GM19452 (cell line): ENCODE data around the gene SOX5.
"Not testable (repeated sequence)": the region's sequence is repeated elsewhere in the genome, so short reads cannot be mapped to it uniquely, and the experiment has no call there.

Experiments used
- ATAC-seq: cut with Tn5 transposase; IDR thresholded peaks from one replicate; pipeline ENCODE4 v1.9.1; 2021; ENCODE audit not compliant: unreplicated experiment

SOX5 gene

GRCh38 chr12:23760495-23760894 is 189.0 kb downstream of the SOX5 start:
- ATAC-seq: no peak

GRCh38 chr12:23758608-23759007 is 190.9 kb downstream of the SOX5 start:
- no peak for ATAC-seq

GRCh38 chr12:23757541-23757962 is 191.9 kb downstream of the SOX5 start:
- no peak for ATAC-seq

DNA sequence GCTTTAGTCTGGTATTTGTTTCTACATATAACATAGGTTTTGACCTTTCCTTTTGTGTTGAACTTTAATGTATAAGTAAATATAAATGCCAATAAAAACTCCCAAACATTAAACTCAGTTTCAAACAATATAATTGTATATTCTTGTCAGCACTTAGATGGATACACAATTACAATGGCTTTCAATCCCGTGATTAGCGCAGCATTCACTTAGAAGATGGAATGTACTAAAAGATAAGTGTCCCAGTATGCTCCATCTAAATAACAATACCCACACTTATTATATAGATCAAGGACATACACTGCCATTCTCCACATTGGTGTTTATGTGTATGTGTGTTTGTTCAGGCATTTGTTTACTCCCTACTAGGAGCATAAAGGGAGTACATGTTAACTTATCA is 193.1 kb downstream of the SOX5 start:
- ATAC-seq: no peak

GRCh38 chr12:23753628-23754365 is 195.7 kb downstream of the SOX5 start:
- ATAC-seq: no peak

- no peak for ATAC-seq
Observed at GRCh38 chr12:23752245-23752644, 197.2 kb downstream of the SOX5 start.

GRCh38 chr12:23751641-23752040 is 197.8 kb downstream of the SOX5 start:
- no peak for ATAC-seq

GRCh38 chr12:23750923-23751322 is 198.5 kb downstream of the SOX5 start:
- no peak for ATAC-seq

DNA sequence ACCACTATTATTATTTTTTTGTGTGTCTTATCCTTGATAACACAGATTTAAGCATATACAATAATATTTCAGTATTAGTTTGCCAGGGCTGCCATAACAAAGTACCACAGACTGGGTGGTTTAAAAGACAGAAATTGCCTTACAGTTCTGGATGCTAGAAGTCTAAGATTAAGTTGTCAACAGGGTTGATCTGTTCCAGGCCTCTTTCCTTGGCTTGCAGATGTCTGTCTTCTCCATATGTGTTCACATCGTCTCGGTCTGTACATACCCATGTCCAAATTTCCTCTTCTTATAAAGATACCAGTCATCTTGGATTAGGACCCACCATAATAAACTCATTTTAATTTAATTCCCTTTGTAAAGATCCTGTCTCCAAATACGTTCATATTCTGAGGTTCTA is 204.8 kb downstream of the SOX5 start:
- no peak for ATAC-seq

- ATAC-seq: no peak
Observed at GRCh38 chr12:23742574-23742973, 206.9 kb downstream of the SOX5 start.

GRCh38 chr12:23731493-23731892 is 218.0 kb downstream of the SOX5 start:
- ATAC-seq: no peak

- ATAC-seq: no peak
Observed at GRCh38 chr12:23731035-23731434, 218.4 kb downstream of the SOX5 start.

GRCh38 chr12:23729359-23729758 is 220.1 kb downstream of the SOX5 start:
- ATAC-seq: no peak

DNA sequence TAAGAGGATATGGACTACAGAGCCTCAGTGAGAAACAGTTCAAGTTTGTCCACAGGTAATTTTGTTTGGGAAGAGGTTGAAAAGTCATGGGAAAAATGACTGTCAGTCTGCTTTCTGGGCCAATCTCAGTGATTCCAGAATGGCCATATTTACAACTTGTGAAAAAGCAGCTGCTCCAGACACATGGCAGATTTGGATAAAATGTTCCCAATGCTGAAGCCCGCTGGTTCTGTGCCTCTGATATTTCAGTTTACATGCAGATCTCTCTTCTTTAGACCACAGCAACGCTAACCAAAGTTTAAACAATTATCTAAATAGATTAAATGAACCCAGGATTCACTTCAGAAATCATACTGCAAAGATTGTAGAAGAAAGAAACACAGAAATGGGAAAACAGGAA is 222.8 kb downstream of the SOX5 start:
- no peak for ATAC-seq

- ATAC-seq: no peak
Observed at GRCh38 chr12:23722655-23723054, 226.8 kb downstream of the SOX5 start.

- ATAC-seq: no peak
Observed at GRCh38 chr12:23721268-23721667, 228.2 kb downstream of the SOX5 start.

- no peak for ATAC-seq
Observed at GRCh38 chr12:23719493-23719892, 230.0 kb downstream of the SOX5 start.

GRCh38 chr12:23710361-23710760 is 239.1 kb downstream of the SOX5 start:
- not testable (repeated sequence) for ATAC-seq

DNA sequence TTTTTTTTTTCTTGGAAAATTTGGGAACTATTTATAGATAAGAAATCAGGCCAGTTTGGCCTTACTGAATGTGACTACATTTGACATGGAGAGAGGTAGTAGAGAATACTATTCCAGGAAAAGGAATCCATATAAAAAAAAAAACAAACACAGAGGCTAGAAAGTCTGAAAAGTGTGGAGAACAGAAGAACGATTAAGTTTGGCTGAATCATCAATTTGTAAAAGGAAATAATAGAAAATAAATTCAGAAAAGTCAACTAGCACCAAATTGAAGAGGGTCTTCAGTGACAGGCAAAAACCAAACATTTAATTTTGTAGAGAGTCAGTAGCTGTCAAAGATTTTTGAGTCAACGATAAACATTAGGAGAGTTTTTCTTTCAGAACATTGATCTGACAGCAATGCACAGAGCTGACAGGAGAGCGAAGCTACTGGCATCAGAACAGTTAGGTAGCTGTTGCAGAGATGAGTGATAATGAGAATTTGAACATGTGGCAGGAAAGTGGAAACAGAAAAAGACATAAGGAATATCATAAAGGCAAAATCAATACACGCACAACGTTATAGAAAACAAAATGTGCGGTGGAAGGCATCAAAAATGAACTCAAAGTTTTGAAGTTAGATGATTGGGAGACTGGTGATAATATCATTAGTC is 241.2 kb downstream of the SOX5 start:
- no peak for ATAC-seq

- ATAC-seq: no peak
Observed at GRCh38 chr12:23707270-23707669, 242.2 kb downstream of the SOX5 start.

DNA sequence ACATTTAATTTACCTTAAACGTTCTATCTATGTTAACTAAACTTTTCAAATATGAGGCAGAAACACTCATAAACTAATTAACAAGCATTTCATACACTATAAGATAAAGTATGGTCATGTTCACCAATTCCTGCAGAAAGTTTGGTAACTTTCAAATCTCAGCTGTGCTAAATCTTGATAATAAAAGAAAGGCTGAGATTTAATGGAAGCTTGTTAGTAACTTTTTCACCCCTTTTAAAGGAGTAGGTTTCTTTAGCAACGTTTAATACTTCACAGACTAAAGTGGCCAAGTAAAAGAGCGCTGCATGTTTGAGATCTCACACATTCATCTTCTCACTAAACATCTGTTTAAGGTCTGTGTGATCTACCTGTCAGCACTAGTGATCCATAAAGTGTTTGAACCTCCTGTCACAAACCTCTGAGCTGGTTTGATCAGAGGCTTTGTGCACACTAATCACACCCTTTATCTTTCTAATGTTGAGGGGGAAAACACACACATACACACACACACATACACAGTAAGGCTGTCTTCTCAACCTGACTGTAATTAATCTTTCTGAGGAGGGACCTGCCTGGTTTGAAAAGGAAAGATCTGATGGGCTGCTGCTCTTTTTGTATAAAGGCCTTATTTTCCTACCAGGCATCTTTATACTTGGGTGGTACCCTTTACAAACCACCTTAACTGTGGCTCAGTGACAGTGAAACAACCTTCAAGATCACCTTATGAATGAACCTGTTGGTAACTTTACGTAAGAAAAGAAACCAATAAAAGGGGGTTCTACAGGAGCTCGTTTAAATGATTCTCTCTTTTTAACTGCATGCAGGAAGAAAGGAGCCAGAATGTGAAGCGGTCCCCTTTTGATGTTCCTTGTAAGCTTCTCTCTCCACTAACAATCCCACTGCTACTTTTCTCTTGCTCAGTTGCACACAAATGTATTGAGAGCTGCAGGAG is 244.2 kb downstream of the SOX5 start:
- no peak for ATAC-seq

DNA sequence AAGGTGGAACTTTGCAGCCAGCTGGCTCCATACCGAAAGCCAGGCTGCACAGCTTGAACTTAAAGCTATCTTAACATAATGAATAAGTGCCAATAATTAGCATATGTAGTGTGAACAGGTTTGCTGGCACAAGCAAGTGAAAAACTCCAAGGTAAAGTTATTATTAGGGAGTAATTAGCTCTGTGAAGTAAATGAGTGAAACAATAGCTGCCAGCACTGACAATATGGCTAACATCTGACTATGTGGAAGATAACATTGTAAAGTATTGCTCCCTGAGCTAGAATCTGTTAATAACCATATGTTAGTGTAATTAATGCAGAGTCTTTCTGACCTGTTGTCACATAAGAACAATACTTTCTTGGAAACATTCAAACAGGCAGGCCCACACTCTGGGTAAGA is 246.4 kb downstream of the SOX5 start:
- ATAC-seq: no peak
